Measurements from ENCODE around the gene MYLIP.

- TF ChIP-seq, protein P1, sequence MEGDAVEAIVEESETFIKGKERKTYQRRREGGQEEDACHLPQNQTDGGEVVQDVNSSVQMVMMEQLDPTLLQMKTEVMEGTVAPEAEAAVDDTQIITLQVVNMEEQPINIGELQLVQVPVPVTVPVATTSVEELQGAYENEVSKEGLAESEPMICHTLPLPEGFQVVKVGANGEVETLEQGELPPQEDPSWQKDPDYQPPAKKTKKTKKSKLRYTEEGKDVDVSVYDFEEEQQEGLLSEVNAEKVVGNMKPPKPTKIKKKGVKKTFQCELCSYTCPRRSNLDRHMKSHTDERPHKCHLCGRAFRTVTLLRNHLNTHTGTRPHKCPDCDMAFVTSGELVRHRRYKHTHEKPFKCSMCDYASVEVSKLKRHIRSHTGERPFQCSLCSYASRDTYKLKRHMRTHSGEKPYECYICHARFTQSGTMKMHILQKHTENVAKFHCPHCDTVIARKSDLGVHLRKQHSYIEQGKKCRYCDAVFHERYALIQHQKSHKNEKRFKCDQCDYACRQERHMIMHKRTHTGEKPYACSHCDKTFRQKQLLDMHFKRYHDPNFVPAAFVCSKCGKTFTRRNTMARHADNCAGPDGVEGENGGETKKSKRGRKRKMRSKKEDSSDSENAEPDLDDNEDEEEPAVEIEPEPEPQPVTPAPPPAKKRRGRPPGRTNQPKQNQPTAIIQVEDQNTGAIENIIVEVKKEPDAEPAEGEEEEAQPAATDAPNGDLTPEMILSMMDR (IDR thresholded peaks at IDR 0.05): no peak
- TF ChIP-seq POLR2A (IDR thresholded peaks at IDR 0.05): no peak
These were observed 52.0 kb downstream of the MYLIP start for GRCh38 chr6:16180696-16181438.
